Mesothelial cell of epicardium (in vitro differentiated cells): ENCODE measurements around the gene IL1RL2. TPM values are rescaled to one million over a fixed set of nuclear protein-coding genes. Genes with fewer than 3 reads are reported as not detected.

Experiments
- DNase-seq, 2 experiments: peaks; one replicate each; pipeline ENCODE4 v3.0.0; 2021; ENCODE audit warnings: low spot score in 2 of 2; ENCODE audit not compliant: unreplicated experiment in 2 of 2
- H3K27ac Mint-ChIP-seq: 2 replicates; pipeline ENCODE4 v1.8.0; 2021; ENCODE audit warnings: mixed read lengths
- H3K27me3 Mint-ChIP-seq: 2 replicates; pipeline ENCODE4 v1.8.0; 2021; ENCODE audit warnings: low read depth, mixed read lengths
- H3K36me3 Mint-ChIP-seq: 2 replicates; pipeline ENCODE4 v1.8.0; 2021; ENCODE audit warnings: mixed read lengths
- H3K4me1 Mint-ChIP-seq: 2 replicates; pipeline ENCODE4 v1.8.0; 2021; ENCODE audit warnings: mixed read lengths
- H3K4me3 Mint-ChIP-seq: 2 replicates; pipeline ENCODE4 v1.8.0; 2021; ENCODE audit warnings: mild to moderate bottlenecking, moderate library complexity, mixed read lengths
- H3K9me3 Mint-ChIP-seq: 2 replicates; pipeline ENCODE4 v1.8.0; 2021; ENCODE audit warnings: mixed read lengths
- total RNA-seq: library from RNA; stranded (reverse); gene quantifications from 3 replicates; pipeline ENCODE4 v1.2.1, GENCODE V29; 2021
- TF ChIP-seq, protein P1 (sequence below): fragments of 200-600 bp; sonication (generic); IDR thresholded peaks from one replicate; pipeline ENCODE4 v1.5.0; 2021; ENCODE audit warnings: antibody characterized with exemption; ENCODE audit not compliant: unreplicated experiment

The IL1RL2 gene
- total RNA-seq, 1 donor from 2014 or later: not detected

DNA sequence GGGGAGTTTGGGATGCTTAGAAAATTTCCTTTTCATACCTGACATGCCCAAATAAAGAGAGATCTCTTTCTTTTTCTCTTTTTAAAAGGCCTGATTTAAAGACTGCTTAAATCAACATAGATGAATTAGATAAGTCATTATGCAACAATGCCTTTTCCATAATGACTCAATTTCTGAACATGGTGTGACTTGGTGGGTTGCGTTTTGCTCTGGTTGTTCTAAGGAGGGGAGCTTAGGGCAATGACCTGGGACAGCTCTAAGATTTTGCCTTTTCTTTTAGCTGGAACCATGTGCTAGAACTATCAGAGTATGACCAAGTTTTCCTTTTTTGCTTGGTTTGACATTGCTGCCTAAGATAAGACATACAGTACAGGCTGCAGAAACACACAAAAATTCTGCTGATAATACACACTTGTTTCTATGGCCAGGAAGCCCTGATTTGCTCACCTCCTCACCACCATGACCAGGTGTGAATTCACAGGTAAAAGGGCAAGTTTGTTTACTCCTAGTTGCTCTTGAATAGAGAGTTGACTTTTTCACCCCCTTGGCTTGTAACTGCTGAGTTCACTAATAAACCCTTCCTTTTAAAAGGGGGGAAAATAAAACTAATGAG lies 66.4 kb downstream of the IL1RL2 start:
- no peak for DNase-seq
- TF ChIP-seq, protein P1, sequence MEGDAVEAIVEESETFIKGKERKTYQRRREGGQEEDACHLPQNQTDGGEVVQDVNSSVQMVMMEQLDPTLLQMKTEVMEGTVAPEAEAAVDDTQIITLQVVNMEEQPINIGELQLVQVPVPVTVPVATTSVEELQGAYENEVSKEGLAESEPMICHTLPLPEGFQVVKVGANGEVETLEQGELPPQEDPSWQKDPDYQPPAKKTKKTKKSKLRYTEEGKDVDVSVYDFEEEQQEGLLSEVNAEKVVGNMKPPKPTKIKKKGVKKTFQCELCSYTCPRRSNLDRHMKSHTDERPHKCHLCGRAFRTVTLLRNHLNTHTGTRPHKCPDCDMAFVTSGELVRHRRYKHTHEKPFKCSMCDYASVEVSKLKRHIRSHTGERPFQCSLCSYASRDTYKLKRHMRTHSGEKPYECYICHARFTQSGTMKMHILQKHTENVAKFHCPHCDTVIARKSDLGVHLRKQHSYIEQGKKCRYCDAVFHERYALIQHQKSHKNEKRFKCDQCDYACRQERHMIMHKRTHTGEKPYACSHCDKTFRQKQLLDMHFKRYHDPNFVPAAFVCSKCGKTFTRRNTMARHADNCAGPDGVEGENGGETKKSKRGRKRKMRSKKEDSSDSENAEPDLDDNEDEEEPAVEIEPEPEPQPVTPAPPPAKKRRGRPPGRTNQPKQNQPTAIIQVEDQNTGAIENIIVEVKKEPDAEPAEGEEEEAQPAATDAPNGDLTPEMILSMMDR: no peak
- H3K36me3 Mint-ChIP-seq: no peaks in the 10 kb centered on the region
- peaks cover 44% of the 10 kb centered on the region for H3K27me3 Mint-ChIP-seq
- no peak overlapping the region for H3K27ac Mint-ChIP-seq
- no peaks in the 10 kb centered on the region for H3K9me3 Mint-ChIP-seq
- H3K4me1 Mint-ChIP-seq: peaks cover 10% of the 10 kb centered on the region
- H3K4me3 Mint-ChIP-seq: no peak overlapping the region

DNA sequence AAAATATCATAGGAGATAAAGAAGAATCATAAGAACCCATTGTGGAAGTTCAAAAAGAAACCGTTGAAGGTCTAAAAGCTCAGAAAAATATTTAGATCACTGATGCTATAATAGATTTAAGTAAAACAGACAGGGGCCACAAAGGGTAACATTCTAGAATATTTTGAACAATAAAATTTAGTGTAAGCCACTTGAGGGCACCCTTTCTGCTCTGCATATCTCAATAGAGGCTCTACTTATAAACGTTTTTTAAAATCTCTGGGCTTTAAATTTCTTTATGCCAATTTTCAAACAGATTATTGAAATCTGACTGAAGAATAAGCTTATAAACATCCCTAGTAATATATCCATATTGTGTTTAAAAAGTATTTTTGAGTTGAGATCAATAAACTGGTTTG lies 66.9 kb downstream of the IL1RL2 start:
- H3K4me3 Mint-ChIP-seq: no peak overlapping the region
- no peak for DNase-seq
- peaks cover 45% of the 10 kb centered on the region for H3K27me3 Mint-ChIP-seq
- no peaks in the 10 kb centered on the region for H3K36me3 Mint-ChIP-seq
- no peaks in the 10 kb centered on the region for H3K9me3 Mint-ChIP-seq
- no peak overlapping the region for H3K27ac Mint-ChIP-seq
- TF ChIP-seq, protein P1: no peak
- H3K4me1 Mint-ChIP-seq: peaks cover 10% of the 10 kb centered on the region

DNA sequence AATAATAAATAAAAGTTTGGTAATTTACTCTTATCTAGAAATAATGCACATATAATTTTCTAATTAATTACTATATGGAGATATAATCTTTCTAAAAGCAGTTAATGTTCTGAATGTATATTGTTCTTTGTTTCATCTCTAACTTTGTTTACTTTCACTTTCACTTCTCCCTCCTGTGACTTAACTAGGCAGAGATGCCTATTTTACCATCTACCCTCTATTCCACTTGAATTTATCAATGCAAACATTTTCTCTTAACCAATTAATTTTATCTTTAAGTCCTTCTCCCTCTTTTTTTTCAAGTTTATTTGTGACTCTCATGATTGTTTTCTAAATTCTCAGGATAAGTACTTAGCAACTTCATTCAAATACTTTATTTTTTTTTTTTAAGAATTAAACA lies 69.5 kb downstream of the IL1RL2 start:
- TF ChIP-seq, protein P1: no peak
- no peak for DNase-seq
- Mint-ChIP-seq H3K4me3 (no peak overlapping the region), H3K27me3 (peaks cover 26% of the 10 kb centered on the region), H3K9me3 (no peaks in the 10 kb centered on the region), H3K36me3 (no peaks in the 10 kb centered on the region), H3K4me1 (peaks cover 5% of the 10 kb centered on the region), H3K27ac (no peak overlapping the region)

DNA sequence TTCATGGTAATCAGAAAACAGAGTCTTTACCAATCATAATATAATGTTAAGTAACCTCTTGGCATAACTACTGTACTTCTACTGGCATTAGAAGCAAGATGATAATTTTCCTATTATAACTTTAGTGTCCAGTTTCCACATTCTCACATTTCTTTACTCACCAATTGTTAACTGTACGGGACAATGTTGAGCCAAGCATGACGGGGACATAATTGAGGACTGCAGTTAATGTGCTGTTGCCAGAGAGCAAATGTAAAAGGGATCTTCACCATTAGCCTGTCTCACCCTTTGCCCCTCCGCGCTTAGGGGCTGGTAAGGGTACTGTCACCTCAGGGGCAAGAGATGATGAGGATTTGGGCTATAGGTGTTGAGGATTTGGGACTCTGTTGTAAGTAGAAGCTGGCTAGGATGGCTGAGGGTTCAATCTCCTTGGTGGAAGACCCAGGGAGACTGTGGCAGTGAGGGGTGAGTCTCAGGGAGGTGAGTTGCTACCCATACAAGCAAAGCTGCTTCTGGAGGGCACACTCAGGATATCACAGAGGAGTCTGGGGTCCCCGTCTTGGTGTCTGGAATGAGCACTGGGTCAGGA lies 70.1 kb downstream of the IL1RL2 start:
- DNase-seq: no peak
- Mint-ChIP-seq H3K36me3 (no peaks in the 10 kb centered on the region), H3K27ac (no peak overlapping the region), H3K27me3 (peaks cover 22% of the 10 kb centered on the region), H3K4me1 (peaks cover 2% of the 10 kb centered on the region), H3K9me3 (no peaks in the 10 kb centered on the region), H3K4me3 (no peak overlapping the region)
- TF ChIP-seq, protein P1: no peak

DNA sequence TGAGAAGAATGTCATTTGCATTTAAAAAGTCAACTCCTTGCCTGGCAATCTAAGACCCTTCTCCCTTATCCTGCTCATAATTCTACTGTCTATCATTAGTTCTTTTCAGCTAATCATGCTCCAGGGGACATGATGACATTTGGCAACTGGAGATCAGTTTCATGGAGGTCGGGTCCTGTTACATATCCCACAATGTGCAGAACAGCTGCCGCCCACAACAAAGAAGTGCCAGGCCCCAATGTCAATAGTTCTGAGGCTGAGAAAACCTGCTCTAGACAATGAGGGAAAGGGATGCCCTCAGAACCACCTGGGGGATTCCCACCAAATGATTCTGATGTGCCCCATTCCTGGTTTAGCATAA lies 71.2 kb downstream of the IL1RL2 start:
- no peak for DNase-seq
- Mint-ChIP-seq H3K27me3 (peaks cover 12% of the 10 kb centered on the region), H3K9me3 (no peaks in the 10 kb centered on the region), H3K36me3 (no peaks in the 10 kb centered on the region), H3K4me3 (no peak overlapping the region), H3K4me1 (peaks cover 2% of the 10 kb centered on the region), H3K27ac (no peak overlapping the region)
- TF ChIP-seq, protein P1: no peak
